ENCODE results near the gene IL10. TPM values are rescaled to one million over a fixed set of nuclear protein-coding genes. Genes with fewer than 3 reads are reported as not detected.

IL10 gene
- total RNA-seq, 6 experiments from 2014 or later: 0.26 to 2.2 (median 0.63) TPM; not detected in 2

DNA sequence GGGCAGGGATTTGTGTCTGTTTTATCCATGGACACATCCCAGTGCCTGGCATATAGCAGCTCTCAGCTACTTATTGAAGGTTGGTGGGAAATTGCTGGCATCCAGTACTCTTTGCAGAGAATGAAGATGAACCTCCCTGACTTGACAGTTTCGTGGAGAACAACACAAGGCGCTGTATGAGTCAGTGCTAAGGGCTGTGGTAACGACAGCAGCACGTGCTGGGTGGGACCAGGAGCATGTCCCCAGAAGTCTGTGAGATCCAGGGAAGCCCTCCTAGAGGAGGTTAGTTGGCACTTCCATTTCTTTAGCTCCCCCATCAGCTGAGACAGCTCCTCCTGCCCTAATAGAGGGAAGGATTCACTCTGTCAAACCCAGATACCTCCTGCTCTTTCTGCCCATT is 27.6 kb downstream of the IL10 start:
- ATAC-seq: peak; percentile 38 to 49 (median 44)
- TF ChIP-seq POLR2A (IDR thresholded peaks at IDR 0.05): no peak
- TF ChIP-seq, protein P1, sequence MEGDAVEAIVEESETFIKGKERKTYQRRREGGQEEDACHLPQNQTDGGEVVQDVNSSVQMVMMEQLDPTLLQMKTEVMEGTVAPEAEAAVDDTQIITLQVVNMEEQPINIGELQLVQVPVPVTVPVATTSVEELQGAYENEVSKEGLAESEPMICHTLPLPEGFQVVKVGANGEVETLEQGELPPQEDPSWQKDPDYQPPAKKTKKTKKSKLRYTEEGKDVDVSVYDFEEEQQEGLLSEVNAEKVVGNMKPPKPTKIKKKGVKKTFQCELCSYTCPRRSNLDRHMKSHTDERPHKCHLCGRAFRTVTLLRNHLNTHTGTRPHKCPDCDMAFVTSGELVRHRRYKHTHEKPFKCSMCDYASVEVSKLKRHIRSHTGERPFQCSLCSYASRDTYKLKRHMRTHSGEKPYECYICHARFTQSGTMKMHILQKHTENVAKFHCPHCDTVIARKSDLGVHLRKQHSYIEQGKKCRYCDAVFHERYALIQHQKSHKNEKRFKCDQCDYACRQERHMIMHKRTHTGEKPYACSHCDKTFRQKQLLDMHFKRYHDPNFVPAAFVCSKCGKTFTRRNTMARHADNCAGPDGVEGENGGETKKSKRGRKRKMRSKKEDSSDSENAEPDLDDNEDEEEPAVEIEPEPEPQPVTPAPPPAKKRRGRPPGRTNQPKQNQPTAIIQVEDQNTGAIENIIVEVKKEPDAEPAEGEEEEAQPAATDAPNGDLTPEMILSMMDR (IDR thresholded peaks at IDR 0.05): no peak
- Histone ChIP-seq H3K9me3 (no peaks in the 10 kb centered on the region), H3K27me3 (no peaks in the 10 kb centered on the region), H3K27ac (no peak overlapping the region), H3K36me3 (no peaks in the 10 kb centered on the region), H3K4me1 (peaks cover 0 to 4% (median 0%) of the 10 kb centered on the region in 4 donors), H3K4me3 (no peak overlapping the region)
- intact Hi-C loops (cut with DNase I): loop anchor here in 1 of 2 donors (10.0 kb wide), 1 partner anchor 240 kb away; no protein-coding TSS in a partner anchor
- no peak for DNase-seq
- WGBS (ENCODE audit: insufficient coverage, low coverage, low lambda C conversion rate, missing lambda C conversion rate): 25% methylated on average over 3 of the region's 4 CpGs

DNA sequence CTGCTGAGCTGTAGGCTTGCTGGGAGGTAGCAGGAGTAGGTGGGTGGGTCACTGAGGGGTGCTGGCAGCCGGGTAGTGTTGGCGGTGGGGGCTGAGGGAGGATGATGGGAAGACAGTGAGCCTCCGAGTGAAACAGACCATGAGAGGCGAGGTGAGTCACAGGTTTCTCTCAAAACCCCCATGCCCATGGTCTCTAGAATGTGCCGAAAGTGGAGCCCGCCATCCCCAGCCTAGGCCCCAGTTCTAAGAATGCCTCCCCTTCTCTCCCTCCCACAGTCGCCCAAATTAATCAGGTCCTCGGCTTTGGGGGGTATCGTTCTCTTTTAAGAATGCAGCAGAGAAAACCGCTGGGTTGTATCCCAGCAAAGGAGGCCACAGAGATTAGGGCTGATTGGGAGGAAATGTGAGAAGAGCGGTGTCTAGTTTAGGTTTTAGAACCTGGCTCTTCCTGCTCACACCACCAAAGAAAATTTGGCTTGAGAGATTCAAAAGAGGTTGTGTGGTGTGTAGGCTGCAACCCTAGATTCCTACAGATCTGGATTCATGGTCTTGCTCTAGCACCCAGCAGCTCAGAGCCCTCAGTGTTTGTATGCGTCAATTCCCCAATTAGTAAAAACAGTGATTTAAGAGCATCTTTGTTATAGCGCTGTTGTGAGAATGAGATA is 29.4 kb downstream of the IL10 start:
- Histone ChIP-seq H3K36me3 (no peaks in the 10 kb centered on the region), H3K27me3 (no peaks in the 10 kb centered on the region), H3K27ac (no peak overlapping the region), H3K9me3 (no peaks in the 10 kb centered on the region), H3K4me3 (no peak overlapping the region), H3K4me1 (peaks cover 0 to 9% (median 0%) of the 10 kb centered on the region in 4 donors)
- TF ChIP-seq, protein P1 (IDR thresholded peaks at IDR 0.05): no peak
- no peak for TF ChIP-seq POLR2A (IDR thresholded peaks at IDR 0.05)
- ATAC-seq (no peak), DNase-seq (no peak)
- 47% methylated on average over 6 of the region's 13 CpGs for WGBS (ENCODE audit: insufficient coverage, low coverage, low lambda C conversion rate, missing lambda C conversion rate)
- intact Hi-C loops (cut with DNase I): loop anchor here in 1 of 2 donors (10.0 kb wide), 1 partner anchor 242 kb away; no protein-coding TSS in a partner anchor

DNA sequence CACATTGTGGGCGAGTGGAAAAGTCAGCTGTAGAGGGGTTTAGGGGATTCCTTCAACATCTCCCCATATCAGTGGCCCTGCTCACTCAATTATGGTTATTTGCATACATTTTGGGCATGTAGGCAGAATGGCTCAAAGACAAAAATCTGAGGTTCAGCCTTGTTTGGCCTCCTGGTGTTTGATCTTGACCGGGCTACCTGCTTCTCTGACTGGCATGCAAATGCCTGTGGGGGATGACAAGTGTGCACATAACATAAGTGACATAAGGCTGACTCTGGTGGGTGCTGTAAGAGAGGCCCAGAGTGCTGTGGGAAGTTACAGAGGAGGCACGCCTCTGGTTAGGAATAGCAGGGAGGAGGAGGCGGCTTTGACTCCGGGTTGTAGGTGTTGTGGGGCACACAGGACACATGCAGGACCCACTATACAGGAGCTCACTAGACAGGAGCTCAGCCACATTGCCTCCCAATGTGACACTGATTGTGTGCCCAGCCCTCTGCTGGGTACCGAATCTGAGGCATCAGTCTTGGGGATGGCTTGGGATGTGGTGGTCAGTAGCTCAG is 31.1 kb downstream of the IL10 start:
- H3K36me3 ChIP-seq: no peaks in the 10 kb centered on the region
- no peaks in the 10 kb centered on the region for H3K27me3 ChIP-seq
- DNase-seq (no peak), ATAC-seq (no peak)
- H3K27ac ChIP-seq: no peak overlapping the region
- no CpG with 5 or more reads among the region's 6 CpGs for WGBS (ENCODE audit: insufficient coverage, low coverage, low lambda C conversion rate, missing lambda C conversion rate)
- TF ChIP-seq, protein P1 (IDR thresholded peaks at IDR 0.05): no peak
- TF ChIP-seq POLR2A (IDR thresholded peaks at IDR 0.05): no peak
- intact Hi-C loops (cut with DNase I): loop anchor here in 1 of 2 donors (10.0 kb wide), 1 partner anchor 244 kb away; no protein-coding TSS in a partner anchor
- no peaks in the 10 kb centered on the region for H3K9me3 ChIP-seq
- no peak overlapping the region for H3K4me3 ChIP-seq
- H3K4me1 ChIP-seq: peaks cover 0 to 12% (median 0%) of the 10 kb centered on the region in 4 donors

- TF ChIP-seq POLR2A (IDR thresholded peaks at IDR 0.05): no peak
- TF ChIP-seq, protein P1 (IDR thresholded peaks at IDR 0.05): no peak
- Histone ChIP-seq H3K4me3 (no peak overlapping the region), H3K27ac (no peak overlapping the region), H3K27me3 (no peaks in the 10 kb centered on the region), H3K4me1 (peaks cover 0 to 12% (median 0%) of the 10 kb centered on the region in 4 donors), H3K36me3 (no peaks in the 10 kb centered on the region), H3K9me3 (no peaks in the 10 kb centered on the region)
- intact Hi-C loops (cut with DNase I): loop anchor here (10.0 kb wide), 2 partner anchors 175 to 245 kb away; no protein-coding TSS in a partner anchor
- no peak for DNase-seq
- 31% methylated on average over 4 of the region's 5 CpGs for WGBS (ENCODE audit: insufficient coverage, low coverage, low lambda C conversion rate, missing lambda C conversion rate)
- peak; percentile 24 to 40 (median 32) for ATAC-seq
Measured at GRCh38 chr1:206739411-206740076, 32.8 kb downstream of the IL10 start.

All from right lobe of liver (tissue), 6 donors.